ENCODE measurements around the gene SUSD6. TPM values are rescaled to one million over a fixed set of nuclear protein-coding genes. Genes with fewer than 3 reads are reported as not detected.

Gene SUSD6
- total RNA-seq, 1 experiment from 2014 or later, result 32.1 TPM

DNA sequence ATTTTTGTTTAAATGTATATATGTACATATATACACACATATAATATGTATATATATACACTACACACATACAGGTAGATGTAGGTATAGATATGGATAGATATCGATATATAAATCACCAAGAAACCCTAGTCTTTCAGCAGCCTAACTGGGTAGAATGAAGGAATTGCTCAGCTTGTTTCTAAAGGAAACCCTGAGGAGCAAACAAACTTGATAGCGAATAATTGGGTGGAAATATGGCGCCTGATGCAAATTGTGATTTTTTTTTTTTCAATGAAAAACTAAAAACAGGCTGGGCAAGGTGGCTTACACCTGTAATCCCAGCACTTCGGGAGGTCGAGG lies 36.5 kb upstream of the SUSD6 start:
- no peak for DNase-seq (ENCODE audit: unreplicated experiment)
- ChIA-PET CTCF (interaction anchor here (0.6 to 7.4 kb wide), 29 partner anchors 11 to 1599 kb away, joined by 3 to 113 read pairs (median 3); no protein-coding TSS in a partner anchor), POLR2A (interaction anchor here (0.6 to 1.2 kb wide), 2 partner anchors 39 to 404 kb away, joined by 3 to 9 read pairs; no protein-coding TSS in a partner anchor)
- TF ChIP-seq, protein P1, sequence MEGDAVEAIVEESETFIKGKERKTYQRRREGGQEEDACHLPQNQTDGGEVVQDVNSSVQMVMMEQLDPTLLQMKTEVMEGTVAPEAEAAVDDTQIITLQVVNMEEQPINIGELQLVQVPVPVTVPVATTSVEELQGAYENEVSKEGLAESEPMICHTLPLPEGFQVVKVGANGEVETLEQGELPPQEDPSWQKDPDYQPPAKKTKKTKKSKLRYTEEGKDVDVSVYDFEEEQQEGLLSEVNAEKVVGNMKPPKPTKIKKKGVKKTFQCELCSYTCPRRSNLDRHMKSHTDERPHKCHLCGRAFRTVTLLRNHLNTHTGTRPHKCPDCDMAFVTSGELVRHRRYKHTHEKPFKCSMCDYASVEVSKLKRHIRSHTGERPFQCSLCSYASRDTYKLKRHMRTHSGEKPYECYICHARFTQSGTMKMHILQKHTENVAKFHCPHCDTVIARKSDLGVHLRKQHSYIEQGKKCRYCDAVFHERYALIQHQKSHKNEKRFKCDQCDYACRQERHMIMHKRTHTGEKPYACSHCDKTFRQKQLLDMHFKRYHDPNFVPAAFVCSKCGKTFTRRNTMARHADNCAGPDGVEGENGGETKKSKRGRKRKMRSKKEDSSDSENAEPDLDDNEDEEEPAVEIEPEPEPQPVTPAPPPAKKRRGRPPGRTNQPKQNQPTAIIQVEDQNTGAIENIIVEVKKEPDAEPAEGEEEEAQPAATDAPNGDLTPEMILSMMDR (IDR thresholded peaks at IDR 0.05; ENCODE audit: unreplicated experiment), result no peak
- Mint-ChIP-seq H3K4me3 (ENCODE audit: unreplicated experiment) (peak overlapping the region; percentile 54), H3K9me3 (ENCODE audit: unreplicated experiment) (no peaks in the 10 kb centered on the region), H3K36me3 (ENCODE audit: insufficient read depth, unreplicated experiment) (no peaks in the 10 kb centered on the region), H3K27me3 (ENCODE audit: insufficient read depth, unreplicated experiment) (peaks cover 36% of the 10 kb centered on the region), H3K27ac (ENCODE audit: low read depth, unreplicated experiment) (no peak overlapping the region), H3K4me1 (ENCODE audit: insufficient read depth, unreplicated experiment) (peaks cover 11% of the 10 kb centered on the region)
- intact Hi-C loops (cut with micrococcal nuclease), result loop anchor here (1.0 to 2.0 kb wide), 2 partner anchors 40 to 332 kb away; no protein-coding TSS in a partner anchor
- BruUV-seq (replicated peaks), result no TSS peak

DNA sequence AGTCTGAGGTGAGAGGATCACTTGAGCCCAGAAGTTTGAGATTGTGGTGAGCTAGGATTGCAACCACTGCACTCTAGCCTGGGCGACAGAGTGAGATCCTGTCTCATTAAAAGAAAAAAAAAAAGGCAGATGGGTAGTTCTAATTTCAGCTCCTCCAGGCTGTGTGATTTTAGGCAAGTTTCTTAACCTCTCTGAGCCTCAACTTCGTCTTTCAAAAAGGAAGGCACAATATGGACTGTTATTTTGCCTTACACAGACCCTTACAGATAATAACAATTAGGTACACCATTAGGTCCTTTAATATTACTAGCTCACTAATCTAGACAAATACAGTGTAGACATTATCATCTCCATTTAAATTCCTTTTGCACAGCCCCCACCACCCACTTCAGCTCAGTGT lies 31.9 kb upstream of the SUSD6 start:
- Mint-ChIP-seq H3K27ac (ENCODE audit: low read depth, unreplicated experiment) (peak overlapping the region; percentile 32), H3K9me3 (ENCODE audit: unreplicated experiment) (no peaks in the 10 kb centered on the region), H3K27me3 (ENCODE audit: insufficient read depth, unreplicated experiment) (peaks cover 23% of the 10 kb centered on the region), H3K36me3 (ENCODE audit: insufficient read depth, unreplicated experiment) (no peaks in the 10 kb centered on the region), H3K4me3 (ENCODE audit: unreplicated experiment) (no peak overlapping the region), H3K4me1 (ENCODE audit: insufficient read depth, unreplicated experiment) (peaks cover 18% of the 10 kb centered on the region)
- POLR2A ChIA-PET, result interaction anchor here (0.6 to 2.1 kb wide), 10 partner anchors 16 to 187 kb away, joined by 3 to 12 read pairs (median 3); partner anchors contain the start of genes SRSF5 and SUSD6
- intact Hi-C loops (cut with micrococcal nuclease), result no loop called here
- TF ChIP-seq, protein P1 (IDR thresholded peaks at IDR 0.05; ENCODE audit: unreplicated experiment), result no peak
- BruUV-seq (replicated peaks), result no TSS peak
- CTCF ChIA-PET, result interaction anchor here (0.6 to 9.4 kb wide), 21 partner anchors 9 to 1315 kb away, joined by 3 to 127 read pairs (median 4); no protein-coding TSS in a partner anchor
- no peak for DNase-seq (ENCODE audit: unreplicated experiment)

DNA sequence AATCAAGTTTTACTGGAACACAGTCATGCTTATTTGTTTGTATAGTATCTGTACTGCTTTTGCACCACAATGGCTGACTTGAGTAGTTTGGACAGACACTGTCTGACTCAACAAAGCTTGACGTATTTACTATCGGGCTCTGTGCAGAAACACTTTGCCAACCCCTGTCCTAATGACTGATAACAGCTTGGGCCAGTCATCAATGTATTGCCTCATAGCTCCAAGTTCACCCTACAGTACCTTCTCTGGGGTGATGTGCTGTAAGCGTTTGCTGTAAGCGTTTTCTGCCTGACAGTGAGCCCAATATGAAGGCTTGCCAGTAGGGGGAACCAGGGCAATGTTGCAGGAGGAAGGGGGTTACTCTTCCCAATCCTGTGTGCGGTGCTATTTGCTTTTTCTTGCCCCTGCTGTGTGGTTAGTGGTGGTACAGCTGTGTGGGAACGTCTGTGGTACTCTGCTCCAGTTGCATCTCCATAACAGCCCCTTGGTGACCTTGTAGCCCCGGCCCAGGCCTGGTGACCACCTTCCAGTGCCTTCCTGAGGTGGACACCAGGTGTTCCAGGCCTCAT lies 31.3 kb upstream of the SUSD6 start:
- DNase-seq (ENCODE audit: unreplicated experiment), result peak; percentile 90
- no peaks in the 10 kb centered on the region for H3K36me3 Mint-ChIP-seq (ENCODE audit: insufficient read depth, unreplicated experiment)
- H3K4me3 Mint-ChIP-seq (ENCODE audit: unreplicated experiment), result no peak overlapping the region
- H3K9me3 Mint-ChIP-seq (ENCODE audit: unreplicated experiment), result no peaks in the 10 kb centered on the region
- BruUV-seq (replicated peaks), result no TSS peak
- H3K27me3 Mint-ChIP-seq (ENCODE audit: insufficient read depth, unreplicated experiment), result peaks cover 17% of the 10 kb centered on the region
- peak overlapping the region; percentile 32 for H3K27ac Mint-ChIP-seq (ENCODE audit: low read depth, unreplicated experiment)
- intact Hi-C loops (cut with micrococcal nuclease), result loop anchor here (10.0 kb wide), 1 partner anchor 235 kb away; no protein-coding TSS in a partner anchor
- ChIA-PET CTCF (interaction anchor here (0.6 to 9.4 kb wide), 20 partner anchors 9 to 494 kb away, joined by 3 to 127 read pairs (median 4); no protein-coding TSS in a partner anchor), POLR2A (interaction anchor here (0.6 to 2.1 kb wide), 12 partner anchors 16 to 187 kb away, joined by 3 to 12 read pairs (median 4); partner anchors contain the start of genes SRSF5 and SUSD6)
- TF ChIP-seq, protein P1 (IDR thresholded peaks at IDR 0.05; ENCODE audit: unreplicated experiment), result peak; percentile 49
- peaks cover 18% of the 10 kb centered on the region for H3K4me1 Mint-ChIP-seq (ENCODE audit: insufficient read depth, unreplicated experiment)

DNA sequence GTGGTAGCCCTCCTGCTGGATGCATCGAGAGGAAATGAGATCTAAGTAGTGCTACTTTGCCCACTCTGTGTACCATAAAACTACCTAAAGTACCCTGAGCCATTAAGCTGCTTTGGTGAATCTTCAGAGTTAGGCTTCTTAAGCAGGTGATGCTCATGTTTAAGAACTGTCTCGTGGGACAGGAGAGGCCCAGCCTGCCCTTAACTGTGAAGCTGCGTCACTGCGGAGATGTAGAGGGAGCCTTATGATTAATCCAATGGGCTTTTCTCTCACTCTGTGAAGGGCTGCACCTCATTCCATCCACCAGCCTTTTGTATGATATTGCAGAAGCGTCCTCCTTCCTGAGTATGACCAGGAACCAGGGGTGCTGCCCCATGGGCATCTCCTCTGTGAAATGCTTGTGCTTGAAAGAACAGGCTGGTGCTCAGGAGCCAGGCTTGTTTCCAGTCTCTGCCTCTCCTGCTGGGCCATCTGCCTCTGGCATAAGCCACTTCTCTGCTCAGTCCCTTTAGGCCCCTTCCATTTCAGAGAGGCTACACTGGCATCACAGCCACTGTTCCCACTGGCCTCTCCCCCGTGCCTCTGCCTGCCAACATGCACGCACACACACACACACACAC lies 30.0 kb upstream of the SUSD6 start:
- TF ChIP-seq, protein P1 (IDR thresholded peaks at IDR 0.05; ENCODE audit: unreplicated experiment), result no peak
- no peak overlapping the region for H3K27ac Mint-ChIP-seq (ENCODE audit: low read depth, unreplicated experiment)
- CTCF ChIA-PET, result interaction anchor here (0.6 to 9.4 kb wide), 6 partner anchors 24 to 492 kb away, joined by 3 to 127 read pairs (median 3); no protein-coding TSS in a partner anchor
- no peaks in the 10 kb centered on the region for H3K9me3 Mint-ChIP-seq (ENCODE audit: unreplicated experiment)
- POLR2A ChIA-PET, result interaction anchor here (0.5 to 2.1 kb wide), 4 partner anchors 30 to 224 kb away, joined by 3 to 8 read pairs (median 5); partner anchors contain the start of gene SUSD6
- H3K4me3 Mint-ChIP-seq (ENCODE audit: unreplicated experiment), result no peak overlapping the region
- intact Hi-C loops (cut with micrococcal nuclease), result loop anchor here (10.0 kb wide), 1 partner anchor 233 kb away; no protein-coding TSS in a partner anchor
- no peaks in the 10 kb centered on the region for H3K36me3 Mint-ChIP-seq (ENCODE audit: insufficient read depth, unreplicated experiment)
- no TSS peak for BruUV-seq (replicated peaks)
- peaks cover 5% of the 10 kb centered on the region for H3K27me3 Mint-ChIP-seq (ENCODE audit: insufficient read depth, unreplicated experiment)
- no peak for DNase-seq (ENCODE audit: unreplicated experiment)
- H3K4me1 Mint-ChIP-seq (ENCODE audit: insufficient read depth, unreplicated experiment), result peaks cover 20% of the 10 kb centered on the region
